ENCODE measurements around the gene STING1. TPM values are rescaled to one million over a fixed set of nuclear protein-coding genes. Genes with fewer than 3 reads are reported as not detected.

The STING1 gene
- total and polyA plus RNA-seq, 10 of the 15 experiments (the other 5 are each of a cell fraction or from before 2014, with no cell fraction given): 10.1 to 56.1 (median 41.0) TPM

- TF ChIP-seq BCL3 (IDR thresholded peaks at IDR 0.05; ENCODE audit: borderline replicate concordance, insufficient read depth, low read depth, low read length, poor library complexity, severe bottlenecking) (no peak), IKZF1 (conservative IDR thresholded peaks at IDR 0.05) (peak; percentile 75), FOXM1 (IDR thresholded peaks at IDR 0.05; ENCODE audit: low read depth, low read length) (peak; percentile 59; the same call in 1 of the 2 replicates), MYB (IDR thresholded peaks at IDR 0.05; ENCODE audit: borderline replicate concordance, low read depth, low read length) (no peak), MEF2A (IDR thresholded peaks at IDR 0.05; ENCODE audit: insufficient read depth, low read depth, low read length) (peak; percentile 34; the same call in 1 of the 2 replicates), TCF12 (IDR thresholded peaks at IDR 0.05; ENCODE audit: low read depth, low read length) (peak; percentile 73; the same call in 1 of the 2 replicates), RELB (IDR thresholded peaks at IDR 0.05; ENCODE audit: low read depth) (peak; percentile 34; the same call in 1 of the 2 replicates), IRF5 (IDR thresholded peaks at IDR 0.05; ENCODE audit: borderline replicate concordance) (no peak), CBFB (IDR thresholded peaks at IDR 0.05; ENCODE audit: low read depth) (peak; percentile 61; the same call in 1 of the 2 replicates), SUPT20H (IDR thresholded peaks at IDR 0.05; ENCODE audit: borderline replicate concordance, control insufficient read depth, low read depth, low read length) (no peak), MAX (IDR thresholded peaks at IDR 0.05; ENCODE audit: low read depth, low read length) (0 out of 2 replicates have a peak, but pooled peaks have one; percentile 21), DPF2 (IDR thresholded peaks at IDR 0.05) (peak; percentile 50; the same call in 1 of the 2 replicates), SREBF1 (IDR thresholded peaks at IDR 0.05; ENCODE audit: low read length) (no peak), PAX5 (IDR thresholded peaks at IDR 0.05; ENCODE audit: borderline replicate concordance, low read depth, low read length) (peak; percentile 51; the same call in 1 of the 2 replicates), NR2F1 (conservative IDR thresholded peaks at IDR 0.05) (peak; percentile 54; the same call in 1 of the 2 replicates)
Measured at GRCh38 chr5:139457653-139458306, 24.8 kb downstream of the STING1 start (continued).

Measured in GM12878 (cell line).